SK-N-SH treated with all-trans-retinoic acid at 6 μM for 48 hours (cell line): Measurements from ENCODE around the gene LCNL1.

ENCODE experiments used
- ATAC-seq: fragments of 200-7000 bp; cut with Tn5 transposase; 3 replicates; pipeline ENCODE4 v1.9.1; 2020; ENCODE audit warnings: mild to moderate bottlenecking, moderate library complexity
- ARNTL ChIP-seq: fragments of 450-650 bp; formaldehyde crosslinking; IDR thresholded peaks from 2 replicates; pipeline ENCODE4 v1.5.0; 2020; ENCODE audit warnings: low read depth, mild to moderate bottlenecking, moderate library complexity, borderline replicate concordance
- BACH2 ChIP-seq: fragments of 250-450 bp; sonication (Bioruptor Pico); IDR thresholded peaks from 2 replicates; pipeline ENCODE4 v1.9.0; 2021; ENCODE audit warnings: mild to moderate bottlenecking, borderline replicate concordance
- CREB5 ChIP-seq: fragments of 250-450 bp; sonication (Bioruptor Pico); IDR thresholded peaks from 2 replicates; pipeline ENCODE4 v1.5.1; 2020; ENCODE audit warnings: low read depth, mild to moderate bottlenecking, moderate library complexity
- CSDC2 ChIP-seq: fragments of 250-450 bp; sonication (Bioruptor Pico); IDR thresholded peaks from 2 replicates; pipeline ENCODE4 v1.5.0; 2020; ENCODE audit warnings: mild to moderate bottlenecking, moderate library complexity
- CSRNP3 ChIP-seq: fragments of 250-450 bp; sonication (Bioruptor Pico); IDR thresholded peaks from 2 replicates; pipeline ENCODE4 v1.5.1; 2021; ENCODE audit warnings: mild to moderate bottlenecking, moderate library complexity
- ESRRG ChIP-seq: fragments of 250-450 bp; sonication (Bioruptor Pico); IDR thresholded peaks from 2 replicates; pipeline ENCODE4 v1.6.1; 2021; ENCODE audit warnings: mild to moderate bottlenecking
- GLIS3 ChIP-seq: fragments of 250-450 bp; sonication (Bioruptor Pico); IDR thresholded peaks from 2 replicates; pipeline ENCODE4 v1.5.0; 2020; ENCODE audit warnings: mild to moderate bottlenecking, moderate library complexity
- ISL1 ChIP-seq: fragments of 250-450 bp; sonication (Bioruptor Pico); IDR thresholded peaks from 2 replicates; pipeline ENCODE4 v2.1.2; 2022; ENCODE audit warnings: mild to moderate bottlenecking, moderate library complexity
- OSR1 ChIP-seq: fragments of 250-450 bp; sonication (Bioruptor Pico); IDR thresholded peaks from 2 replicates; pipeline ENCODE4 v1.8.0; 2022; ENCODE audit warnings: moderate library complexity, mild to moderate bottlenecking, inconsistent platforms
- PATZ1 ChIP-seq: fragments of 250-450 bp; sonication (Bioruptor Pico); IDR thresholded peaks from 2 replicates; pipeline ENCODE4 v1.8.0; 2020; ENCODE audit warnings: mild to moderate bottlenecking, moderate library complexity, borderline replicate concordance
- POU6F1 ChIP-seq: fragments of 250-450 bp; sonication (Bioruptor Pico); IDR thresholded peaks from 2 replicates; pipeline ENCODE4 v1.8.0; 2021; ENCODE audit warnings: low read depth, mild to moderate bottlenecking, moderate library complexity, borderline replicate concordance
- SNAI2 ChIP-seq: fragments of 250-450 bp; sonication (Bioruptor Pico); IDR thresholded peaks from 2 replicates; pipeline ENCODE4 v1.5.0; 2020; ENCODE audit warnings: mild to moderate bottlenecking, moderate library complexity
- TCF4 ChIP-seq: fragments of 250-450 bp; sonication (Bioruptor Pico); IDR thresholded peaks from 2 replicates; pipeline ENCODE4 v1.8.0; 2021; ENCODE audit warnings: mild to moderate bottlenecking, moderate library complexity, borderline replicate concordance
- TOX ChIP-seq: fragments of 250-450 bp; sonication (Bioruptor Pico); IDR thresholded peaks from 2 replicates; pipeline ENCODE4 v1.8.0; 2021; ENCODE audit warnings: mild to moderate bottlenecking, moderate library complexity, borderline replicate concordance
- TSHZ2 ChIP-seq: fragments of 250-450 bp; sonication (Bioruptor Pico); IDR thresholded peaks from 2 replicates; pipeline ENCODE4 v1.5.0; 2020; ENCODE audit warnings: mild to moderate bottlenecking, moderate library complexity
- ZFP30 ChIP-seq: fragments of 450-650 bp; formaldehyde crosslinking; IDR thresholded peaks from 2 replicates; pipeline ENCODE4 v1.5.0; 2022; ENCODE audit warnings: mild to moderate bottlenecking, moderate library complexity
- ZNF565 ChIP-seq: fragments of 450-650 bp; formaldehyde crosslinking; conservative IDR thresholded peaks from 2 replicates; pipeline ENCODE4 v1.5.0; 2020; ENCODE audit warnings: low read depth, mild to moderate bottlenecking, moderate library complexity
- ZNF8 ChIP-seq: fragments of 450-650 bp; formaldehyde crosslinking; IDR thresholded peaks from 2 replicates; pipeline ENCODE4 v1.5.0; 2020; ENCODE audit warnings: mild to moderate bottlenecking, moderate library complexity

The LCNL1 gene

GRCh38 chr9:137011907-137012675, 29.3 kb downstream of the LCNL1 start:
- ATAC-seq: no peak

More at GRCh38 chr9:137011907-137012675, 29.3 kb downstream of the LCNL1 start:
- TF ChIP-seq SNAI2: no peak
- TF ChIP-seq CSRNP3: no peak
- no peak for TF ChIP-seq TCF4 (CRISPR knock-in tag)
- no peak for TF ChIP-seq TOX (CRISPR knock-in tag)
- TF ChIP-seq ZFP30 (CRISPR knock-in tag): no peak
- no peak for TF ChIP-seq ZNF8 (CRISPR knock-in tag)
- no peak for TF ChIP-seq ISL1 (CRISPR knock-in tag)
- TF ChIP-seq POU6F1 (CRISPR knock-in tag): no peak
- TF ChIP-seq ESRRG (CRISPR knock-in tag): no peak
- no peak for TF ChIP-seq BACH2 (CRISPR knock-in tag)
- no peak for TF ChIP-seq ARNTL
- no peak for TF ChIP-seq CREB5 (CRISPR knock-in tag)
- TF ChIP-seq ZNF565 (CRISPR knock-in tag): no peak
- no peak for TF ChIP-seq CSDC2 (CRISPR knock-in tag)
- no peak for TF ChIP-seq GLIS3 (CRISPR knock-in tag)
- TF ChIP-seq OSR1: no peak
- TF ChIP-seq PATZ1 (CRISPR knock-in tag): no peak
- TF ChIP-seq TSHZ2 (CRISPR knock-in tag): no peak
